Measurements from ENCODE around the gene ULK4. TPM values are rescaled to one million over a fixed set of nuclear protein-coding genes. Genes with fewer than 3 reads are reported as not detected.
A peak's percentile ranks its signal among the peaks of the same experiment; 100 is the strongest.

The ULK4 gene
- total and polyA plus RNA-seq, 2 of the 8 experiments (the other 6 are each of a cell fraction or from before 2014, with no cell fraction given) = 3.0 to 10.8 TPM

- no peak overlapping the region for H3K27ac ChIP-seq (ENCODE audit: low read depth, low read length)
- no peaks in the 10 kb centered on the region for H3K9me3 ChIP-seq (ENCODE audit: insufficient read depth in 2 of 2, low read depth in 1 of 2, low read length in 1 of 2)
- H3K23me2 ChIP-seq (ENCODE audit: low read depth, low read length) = no peaks in the 10 kb centered on the region
- no peaks in the 10 kb centered on the region for H3K79me1 ChIP-seq (ENCODE audit: low read depth, low read length)
- no peak for FAIRE-seq
- no peak overlapping the region for H2AFZ ChIP-seq (ENCODE audit: low read length)
- no peak overlapping the region for H3K4ac ChIP-seq (replicated peaks; ENCODE audit: insufficient read length, low read depth, low read length)
- H3K23ac ChIP-seq (ENCODE audit: insufficient read length) = no peak overlapping the region
- 50% methylated on average over 1 of the region's 1 CpG; no CpG with 5 or more reads in 1 of the 2 experiments for WGBS, 2 experiments (ENCODE audit: extremely low coverage in 1 of 2, insufficient coverage in 1 of 2, insufficient read length in 1 of 2, insufficient replicate concordance in 2 of 2, low coverage in 1 of 2, low lambda C conversion rate in 2 of 2, missing lambda C conversion rate in 1 of 2)
- H4K20me1 ChIP-seq (replicated peaks in 1 of 2; ENCODE audit: control insufficient read depth in 1 of 2, insufficient read depth in 2 of 2, low read length in 2 of 2) = peaks cover 36 to 49% of the 10 kb centered on the region in 2 experiments
- H2BK15ac ChIP-seq (ENCODE audit: low read length) = no peak overlapping the region
- peaks cover 71 to 99% of the 10 kb centered on the region in 2 experiments for H3K79me2 ChIP-seq (ENCODE audit: control insufficient read depth in 1 of 2, insufficient read depth in 2 of 2, low read length in 2 of 2)
- DNase-seq (ENCODE audit: low read depth in 1 of 2, low spot score in 2 of 2) = no peak
- H3K18ac ChIP-seq (ENCODE audit: extremely low read depth, low read length) = no peak overlapping the region
- no peak overlapping the region for H2BK20ac ChIP-seq (ENCODE audit: low read length)
- no peaks in the 10 kb centered on the region for H3K27me3 ChIP-seq (replicated peaks in 1 of 4; ENCODE audit: control insufficient read depth in 3 of 4, extremely low read depth in 1 of 4, insufficient read depth in 3 of 4, low read length in 3 of 4)
- no peak overlapping the region for H3K9ac ChIP-seq (replicated peaks in 1 of 4; ENCODE audit: extremely low read depth in 1 of 4, low read depth in 3 of 4, low read length in 3 of 4)
- H3K4me1 ChIP-seq (replicated peaks in 1 of 4; ENCODE audit: control insufficient read depth in 3 of 4, insufficient read depth in 4 of 4, low read length in 3 of 4) = peaks cover 0 to 25% (median 13%) of the 10 kb centered on the region in 4 experiments; a peak in 6 of 7 replicates
- no peak overlapping the region for H4K8ac ChIP-seq (ENCODE audit: extremely low read depth, insufficient read depth, low read length)
- no peak overlapping the region for H2BK12ac ChIP-seq (ENCODE audit: low read depth, low read length)
- H4K5ac ChIP-seq (ENCODE audit: insufficient read length, low read depth, low read length) = no peak overlapping the region
- POLR2A ChIA-PET (ENCODE audit: partially characterized antibody) = interaction anchor here (0.6 to 1.6 kb wide), 3 partner anchors 8 to 154 kb away, joined by 3 to 14 read pairs (median 3); partner anchors contain the start of gene CTNNB1
- peaks cover 0 to 3% (median 0%) of the 10 kb centered on the region in 4 experiments; a peak in 1 of 8 replicates for H3K36me3 ChIP-seq (ENCODE audit: control insufficient read depth in 2 of 4, insufficient read depth in 4 of 4, low read length in 3 of 4)
- CTCF ChIA-PET (ENCODE audit: partially characterized antibody) = interaction anchor here (0.6 to 1.2 kb wide), 3 partner anchors 359 to 752 kb away, joined by 3 to 4 read pairs (median 3); no protein-coding TSS in a partner anchor
- H3K4me2 ChIP-seq (ENCODE audit: insufficient read depth in 1 of 2, low read depth in 2 of 2, low read length in 2 of 2) = peak overlapping the region; percentile 12 to 25; a peak in 2 of 4 replicates
- H2BK5ac ChIP-seq (ENCODE audit: low read depth, low read length) = no peak overlapping the region
- H2BK120ac ChIP-seq (replicated peaks; ENCODE audit: low read depth, low read length) = no peak overlapping the region
- H4K91ac ChIP-seq (replicated peaks; ENCODE audit: insufficient read length, low read length) = no peak overlapping the region
- no peak overlapping the region for H3K56ac ChIP-seq (replicated peaks; ENCODE audit: insufficient read length, low read depth, low read length)
- no peak overlapping the region for H3K14ac ChIP-seq (ENCODE audit: insufficient read length)
- H2AK5ac ChIP-seq (ENCODE audit: low read depth, low read length) = no peak overlapping the region
- H3K4me3 ChIP-seq (ENCODE audit: extremely low read depth in 1 of 4, insufficient read depth in 2 of 4, low read depth in 3 of 4, low read length in 4 of 4) = no peak overlapping the region; a peak in 1 of 8 replicates
- TF ChIP-seq CEBPB (IDR thresholded peaks at IDR 0.05; ENCODE audit: low read depth, low read length) = no peak
- TF ChIP-seq POLR2AphosphoS5 (IDR thresholded peaks at IDR 0.05; ENCODE audit: low read depth, low read length) = no peak
- TF ChIP-seq KDM1A (IDR thresholded peaks at IDR 0.05; ENCODE audit: borderline replicate concordance, low read length) = no peak
- TF ChIP-seq GTF2F1 (IDR thresholded peaks at IDR 0.05; ENCODE audit: borderline replicate concordance, low read depth, low read length) = no peak
- TF ChIP-seq HDAC6 (IDR thresholded peaks at IDR 0.05; ENCODE audit: low read depth, low read length) = no peak
- TF ChIP-seq RBBP5 (IDR thresholded peaks at IDR 0.05; ENCODE audit: borderline replicate concordance, low read depth, low read length) = no peak
- no peak for TF ChIP-seq BACH1 (IDR thresholded peaks at IDR 0.05; ENCODE audit: low read length)
- TF ChIP-seq TEAD4 (IDR thresholded peaks at IDR 0.05; ENCODE audit: low read depth, low read length) = no peak
- no peak for TF ChIP-seq FOSL1 (IDR thresholded peaks at IDR 0.05; ENCODE audit: insufficient read depth, low read depth, low read length)
- TF ChIP-seq TAF1 (IDR thresholded peaks at IDR 0.05; ENCODE audit: low read depth, low read length) = no peak
- TF ChIP-seq TBP (IDR thresholded peaks at IDR 0.05; ENCODE audit: low read depth, low read length) = no peak
- no peak for TF ChIP-seq TCF12 (IDR thresholded peaks at IDR 0.05; ENCODE audit: low read depth, low read length)
- no peak for TF ChIP-seq JUND (IDR thresholded peaks at IDR 0.05; ENCODE audit: low read length)
- no peak for TF ChIP-seq E2F6 (IDR thresholded peaks at IDR 0.05)
- no peak for TF ChIP-seq YY1 (IDR thresholded peaks at IDR 0.05; ENCODE audit: low read depth, low read length)
Measured at GRCh38 chr3:41207355-41207754, 754.5 kb downstream of the ULK4 start.

Measured in H1 (cell line).